Gastroesophageal sphincter (tissue), 3 donors: ENCODE measurements around the gene PSAPL1.

ENCODE experiments used
- CTCF ChIP-seq, 4 experiments: fragments of 200-600 bp in 2 of 4; fragments of 450-650 bp in 2 of 4; sonication (generic) in 1 of 4; IDR thresholded peaks; one replicate each; pipeline ENCODE4 v1.5.1; 2017 to 2019; ENCODE audit warnings: antibody characterized with exemption in 4 of 4, mild to moderate bottlenecking in 2 of 4, moderate library complexity in 2 of 4
- EP300 ChIP-seq: sonication (generic); formaldehyde crosslinking; IDR thresholded peaks from one replicate; pipeline ENCODE4 v1.6.1; 2017; ENCODE audit warnings: antibody characterized with exemption, mild to moderate bottlenecking
- POLR2A ChIP-seq, 2 donors: fragments of 450-650 bp; IDR thresholded peaks; one replicate each; pipeline ENCODE4 v1.6.1; 2017; ENCODE audit warnings: antibody characterized with exemption in 2 of 2, mild to moderate bottlenecking in 2 of 2, moderate library complexity in 1 of 2
- POLR2AphosphoS5 ChIP-seq: sonication (generic); formaldehyde crosslinking; IDR thresholded peaks from one replicate; pipeline ENCODE4 v1.6.1; 2017; ENCODE audit warnings: antibody characterized with exemption

GRCh38 chr4:7444731-7445130, 10.0 kb upstream of the PSAPL1 start:
- TF ChIP-seq POLR2A (IDR thresholded peaks at IDR 0.05) (no peak), CTCF (IDR thresholded peaks at IDR 0.05) (no peak), POLR2AphosphoS5 (no peak), EP300 (no peak)
